GM18511 (cell line): ENCODE data around the gene DCANP1.

ENCODE experiments used
- ATAC-seq: cut with Tn5 transposase; IDR thresholded peaks from one replicate; pipeline ENCODE4 v1.9.1; 2021; ENCODE audit warnings: mild to moderate bottlenecking, moderate library complexity; ENCODE audit not compliant: unreplicated experiment

DCANP1 gene

DNA sequence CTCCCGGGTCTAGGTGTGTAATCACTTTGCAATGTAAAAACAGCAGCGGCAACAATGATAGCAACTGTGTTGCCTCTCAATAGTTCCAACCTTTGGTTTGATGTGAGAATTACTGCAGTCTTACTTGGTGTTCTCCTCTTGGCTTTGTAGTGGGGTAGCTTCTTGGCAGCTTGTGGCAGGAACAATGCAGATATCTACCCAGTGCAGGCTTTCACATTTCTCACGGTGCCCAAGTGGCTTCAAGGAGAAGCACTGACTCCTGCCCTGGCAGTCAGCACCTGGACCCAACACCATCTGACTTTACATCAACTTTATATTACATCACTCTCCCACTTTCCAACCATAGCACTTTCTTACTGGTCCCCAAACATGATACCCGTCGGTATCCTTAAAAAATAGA, 33.4 kb upstream of the DCANP1 start:
- no peak for ATAC-seq

DNA sequence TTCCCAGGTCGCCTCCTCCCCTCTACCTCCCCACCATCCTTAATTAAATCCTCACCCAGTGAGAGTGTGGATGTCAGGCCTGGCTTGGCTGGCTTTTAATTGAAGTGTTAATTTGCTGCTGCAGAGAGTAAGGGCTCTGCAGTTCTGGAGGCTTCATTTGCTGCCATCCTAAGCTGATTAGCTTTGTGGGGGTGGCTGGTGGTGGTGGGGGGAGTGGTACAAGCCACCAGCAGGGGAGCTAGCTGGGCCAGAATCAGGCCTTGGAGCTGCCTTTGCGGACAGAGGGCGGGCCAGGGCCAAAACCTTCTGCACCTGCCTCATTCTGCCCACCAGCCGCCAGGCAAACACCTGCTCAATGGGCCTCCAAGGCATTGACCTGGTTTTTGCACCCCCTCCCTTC, 31.8 kb upstream of the DCANP1 start:
- ATAC-seq: no peak

DNA sequence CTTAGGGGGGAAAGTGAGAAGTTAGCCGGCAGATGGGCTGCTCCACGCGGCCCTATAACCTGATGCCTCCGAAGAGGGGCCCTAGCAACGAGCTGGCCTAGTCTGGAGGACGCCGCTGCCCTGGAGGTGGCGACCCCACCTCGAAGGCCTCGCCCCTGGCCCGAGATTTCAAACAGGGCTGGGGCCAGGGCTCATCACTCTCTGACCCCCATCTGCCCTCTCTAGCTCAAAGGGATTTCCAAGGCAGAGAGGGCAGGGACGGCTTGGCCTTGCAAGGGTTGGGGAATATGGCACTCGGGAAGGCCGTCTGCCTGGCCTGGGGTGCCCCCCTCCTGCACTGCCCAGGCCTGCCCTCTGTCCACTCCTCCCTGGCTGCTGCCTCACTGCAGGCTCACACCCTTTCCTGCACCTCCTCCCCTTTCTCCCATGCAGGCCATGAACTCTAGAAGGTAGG, 30.5 kb upstream of the DCANP1 start:
- no peak for ATAC-seq

DNA sequence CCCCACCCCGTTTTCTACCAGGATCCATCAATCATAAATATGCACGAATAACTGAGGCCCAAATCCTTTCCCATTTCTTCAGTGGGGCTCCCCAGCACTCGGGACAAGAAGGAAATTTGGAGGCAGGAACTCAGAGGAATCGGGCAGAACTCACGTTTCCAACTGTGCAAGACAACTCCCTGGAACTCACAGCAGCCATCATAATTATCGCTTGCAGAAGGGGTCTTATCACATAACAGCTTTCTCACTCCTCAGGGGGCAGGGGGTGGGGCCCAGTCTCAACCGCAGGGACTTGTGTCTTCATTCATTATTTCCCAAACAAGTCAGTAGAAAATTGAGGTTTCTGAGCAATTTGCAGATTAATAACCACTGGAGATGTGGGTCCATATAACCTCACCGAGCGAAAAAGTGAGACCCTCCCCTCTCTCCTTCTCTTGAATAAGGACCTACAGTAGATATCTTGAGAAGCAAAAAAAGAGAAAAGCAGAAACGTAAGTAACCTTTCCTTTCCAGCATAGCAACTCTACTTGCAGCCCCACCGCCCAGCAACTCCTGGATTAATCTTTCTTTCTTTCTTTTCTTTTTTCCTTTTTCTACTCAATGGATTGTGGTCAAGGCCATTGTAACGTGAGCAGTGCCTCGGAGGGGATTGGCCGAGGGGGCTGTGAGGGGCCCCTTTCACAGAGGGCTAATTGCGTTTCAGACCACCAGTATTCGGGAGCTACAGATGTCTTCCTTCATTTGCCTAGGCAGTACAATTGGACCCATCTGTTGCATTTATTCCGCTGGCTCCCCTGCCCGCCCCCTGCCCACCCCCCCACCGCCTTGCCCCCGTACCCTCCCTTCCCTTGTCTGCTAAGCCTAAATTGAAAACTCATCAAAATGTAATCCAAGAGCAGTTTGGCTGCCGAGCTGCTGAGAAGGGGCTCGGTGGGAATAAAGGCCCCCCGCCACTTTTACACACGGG, 29.8 kb upstream of the DCANP1 start:
- ATAC-seq: no peak

DNA sequence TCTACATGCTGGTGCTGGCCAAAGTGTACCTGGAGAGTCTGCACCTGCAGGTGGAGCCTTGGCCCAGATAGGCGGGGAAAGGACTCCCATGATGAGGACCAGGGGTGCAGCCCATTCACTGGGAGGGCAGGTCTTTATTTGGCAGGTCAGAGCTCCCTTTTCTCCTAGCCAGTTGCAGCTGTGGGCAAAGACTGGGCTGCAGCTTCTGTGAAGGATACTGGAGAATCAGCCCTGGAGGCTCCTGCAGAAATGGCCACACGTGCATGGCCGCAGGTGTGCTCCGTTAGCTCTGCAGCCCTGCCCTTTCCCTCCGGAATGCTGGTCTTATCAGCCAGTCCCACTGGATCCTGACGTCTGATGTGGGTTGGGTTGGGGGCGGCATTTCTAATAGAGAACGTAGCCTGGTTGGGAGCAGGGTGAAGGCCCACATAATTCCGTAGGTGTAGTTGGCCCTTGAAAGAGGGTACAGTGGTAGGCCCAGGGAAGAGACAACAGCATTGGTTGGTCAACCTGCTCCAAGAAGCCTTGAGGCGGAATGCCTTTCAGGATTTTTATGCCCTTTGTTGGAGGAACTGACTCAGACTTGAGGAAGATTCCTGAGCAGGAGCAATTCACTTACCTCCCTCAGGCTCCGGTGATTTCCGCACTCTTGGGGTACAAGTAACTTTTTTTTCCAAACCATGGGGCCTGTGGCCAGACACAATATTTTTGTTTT, 27.0 kb upstream of the DCANP1 start:
- no peak for ATAC-seq

DNA sequence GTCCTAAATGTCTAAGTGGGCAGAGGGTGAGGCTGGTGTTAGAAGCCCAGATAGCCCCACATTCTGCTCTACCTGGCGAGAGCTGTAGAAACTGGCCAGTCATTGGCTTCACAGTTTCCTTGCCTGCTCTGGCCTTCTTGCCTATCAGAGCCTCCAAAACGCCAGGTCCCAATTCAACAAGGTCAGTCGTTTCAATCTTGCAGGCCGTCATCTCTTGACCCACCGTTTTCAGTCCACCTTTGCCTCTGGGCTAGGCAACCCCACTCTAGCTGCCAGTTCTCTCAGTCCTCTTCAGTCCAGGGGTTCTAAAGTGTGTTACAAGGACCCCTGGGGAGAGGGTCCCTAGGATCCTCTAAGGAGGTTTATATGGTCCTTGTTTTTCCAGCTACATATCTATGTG, 25.0 kb upstream of the DCANP1 start:
- no peak for ATAC-seq

DNA sequence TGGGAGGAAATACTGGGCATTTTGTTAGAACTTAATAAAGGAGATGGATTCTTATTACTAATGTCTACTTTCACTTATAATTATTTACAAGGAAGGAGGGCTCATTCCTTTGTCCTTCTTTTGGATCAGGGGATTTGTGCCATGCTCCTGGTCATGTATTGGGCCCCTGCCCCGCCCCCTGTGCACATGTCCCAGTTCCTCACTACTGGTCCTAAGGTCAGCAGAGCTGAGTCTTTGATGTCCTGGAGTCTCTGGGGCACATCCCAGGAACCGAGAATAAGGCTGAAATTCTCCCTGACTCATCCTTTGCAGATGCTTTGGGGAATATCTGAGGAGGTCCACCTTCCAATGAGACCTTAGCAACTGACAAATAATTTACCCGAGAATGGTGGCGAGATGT, 24.6 kb upstream of the DCANP1 start:
- ATAC-seq: no peak

DNA sequence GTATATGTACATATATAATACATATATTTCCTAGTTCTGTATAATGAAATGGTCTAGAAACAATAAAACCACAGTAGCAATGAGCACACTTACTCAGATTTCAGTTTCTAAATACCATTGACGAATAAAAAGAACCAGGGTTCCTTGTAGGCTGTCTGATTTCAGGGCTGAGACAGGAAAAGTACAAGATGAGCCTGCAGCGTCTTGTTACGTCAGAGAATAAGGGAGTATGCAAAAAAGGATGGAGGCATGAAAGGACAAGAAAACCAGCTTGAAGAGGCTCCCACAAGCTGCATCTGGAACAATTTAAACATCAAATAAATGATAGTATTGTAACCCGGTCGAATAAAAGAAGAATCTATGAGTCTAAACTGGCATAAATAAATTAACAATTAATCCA, 22.8 kb upstream of the DCANP1 start:
- ATAC-seq: no peak

DNA sequence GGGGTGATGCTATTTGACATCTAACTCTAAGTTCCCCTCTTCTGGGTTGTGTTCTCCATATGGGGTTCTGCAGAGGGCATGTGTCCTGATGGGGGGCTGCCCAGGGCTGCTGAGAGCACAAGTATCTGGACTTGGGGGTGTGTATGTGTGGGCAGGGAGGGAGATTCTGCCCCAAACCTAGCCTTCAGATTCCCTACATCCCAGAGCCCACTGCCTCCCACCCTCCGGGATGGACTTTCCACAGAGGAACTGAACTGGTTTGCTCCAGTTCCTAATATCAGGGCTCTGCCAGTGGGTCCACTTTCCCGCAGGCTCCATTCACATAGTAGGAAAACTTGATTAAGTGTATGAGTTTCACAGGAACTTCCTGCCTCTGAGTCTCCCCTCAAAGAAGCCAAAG, 21.4 kb upstream of the DCANP1 start:
- ATAC-seq: no peak

DNA sequence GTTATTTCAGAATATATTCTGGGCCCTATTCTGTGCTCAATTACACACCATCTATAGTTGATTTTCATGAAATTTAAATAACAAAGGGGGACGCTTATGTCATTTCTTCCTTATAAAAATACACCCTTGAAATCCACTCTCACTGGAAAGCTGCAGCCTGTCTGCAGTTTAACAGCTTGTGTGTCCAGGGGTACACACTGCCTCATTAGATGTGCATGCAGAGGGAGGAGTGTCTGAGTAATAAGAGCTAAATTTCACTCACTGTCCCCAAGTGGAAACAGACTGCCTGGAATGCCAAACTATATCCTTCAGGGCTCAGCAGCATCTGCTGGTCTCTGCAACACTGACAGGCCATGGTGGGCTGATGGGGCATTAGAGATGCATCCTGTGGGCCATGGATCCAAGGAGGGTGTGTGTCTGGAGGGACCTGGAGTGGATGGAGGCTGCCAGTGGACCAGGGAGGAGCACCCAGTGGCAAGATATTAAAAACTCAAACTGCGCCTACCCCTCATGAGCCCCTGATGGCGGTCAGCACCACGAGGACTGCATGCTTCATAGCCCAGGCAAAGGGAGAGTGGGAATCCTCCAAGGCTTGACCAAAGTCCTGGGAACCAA, 20.8 kb upstream of the DCANP1 start:
- ATAC-seq: no peak

DNA sequence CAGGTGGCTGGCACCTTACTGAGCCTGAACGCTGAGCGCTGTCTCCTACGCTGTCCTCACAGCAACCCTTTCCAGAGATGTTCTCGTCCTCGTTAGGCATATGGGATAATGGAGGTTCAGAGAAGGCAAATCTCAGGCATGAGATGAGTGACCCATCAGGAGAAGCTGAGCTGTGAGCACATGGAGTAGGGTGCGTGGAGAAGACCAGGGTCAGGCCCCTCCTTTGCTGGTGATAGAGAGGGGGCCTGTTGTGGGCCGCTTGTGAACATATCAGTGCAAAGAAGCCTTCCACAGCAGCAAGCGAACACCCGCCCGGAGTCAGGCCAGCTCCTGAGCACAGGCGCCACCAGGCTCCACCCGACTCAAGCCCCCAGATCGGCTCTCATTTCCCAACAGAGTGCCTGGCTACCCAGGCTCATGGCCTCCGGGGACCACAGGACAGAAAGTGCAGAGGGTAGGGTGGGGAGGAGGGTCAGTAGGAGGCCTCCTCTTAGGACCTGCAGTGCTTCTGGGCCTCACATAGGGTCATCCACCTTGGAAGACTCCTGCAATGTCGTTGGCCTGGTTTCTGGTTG, 20.0 kb upstream of the DCANP1 start:
- no peak for ATAC-seq

DNA sequence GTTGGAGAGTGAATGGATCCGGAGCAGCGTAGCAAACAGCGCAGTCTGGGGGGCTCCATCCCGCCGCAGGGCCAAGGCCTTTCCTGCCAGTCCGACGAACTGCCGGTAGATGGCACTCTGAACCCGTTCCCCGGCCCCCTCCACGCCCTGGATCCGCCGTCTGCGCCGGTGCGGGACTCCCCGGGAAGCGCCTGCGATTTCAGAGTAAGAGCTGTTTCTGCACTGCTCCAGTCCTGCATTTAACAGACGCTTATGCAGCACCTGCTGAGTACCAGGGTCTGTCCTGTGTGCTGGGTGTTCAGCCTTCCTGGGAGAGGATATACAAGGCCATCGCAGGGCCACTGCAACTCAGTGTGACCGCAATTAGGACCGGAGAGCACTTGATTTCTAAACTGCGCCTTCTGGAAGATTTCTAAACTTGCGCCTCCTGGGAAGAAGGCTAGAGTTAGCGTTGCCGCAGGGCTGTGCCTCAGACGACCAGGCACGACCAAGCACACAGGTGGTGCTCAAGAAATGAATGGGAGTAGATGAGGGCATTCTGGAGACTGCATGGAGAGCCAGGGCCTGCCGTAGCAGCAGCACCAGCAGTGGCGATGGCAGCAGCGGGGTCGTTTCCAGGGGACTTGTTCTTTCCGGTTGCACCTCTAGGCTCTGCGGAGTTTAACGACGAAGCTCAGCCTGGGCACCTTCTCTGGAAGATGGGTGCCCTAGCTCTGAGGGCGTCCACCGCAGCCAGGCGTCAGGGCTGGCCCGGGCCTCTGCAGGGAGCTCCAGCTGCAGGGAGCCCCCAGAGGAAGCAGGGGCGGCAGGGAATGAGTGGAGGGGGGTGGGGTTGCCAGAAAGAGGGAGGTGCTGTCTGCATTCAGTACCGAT, 19.3 kb upstream of the DCANP1 start:
- peak; percentile 73 for ATAC-seq

DNA sequence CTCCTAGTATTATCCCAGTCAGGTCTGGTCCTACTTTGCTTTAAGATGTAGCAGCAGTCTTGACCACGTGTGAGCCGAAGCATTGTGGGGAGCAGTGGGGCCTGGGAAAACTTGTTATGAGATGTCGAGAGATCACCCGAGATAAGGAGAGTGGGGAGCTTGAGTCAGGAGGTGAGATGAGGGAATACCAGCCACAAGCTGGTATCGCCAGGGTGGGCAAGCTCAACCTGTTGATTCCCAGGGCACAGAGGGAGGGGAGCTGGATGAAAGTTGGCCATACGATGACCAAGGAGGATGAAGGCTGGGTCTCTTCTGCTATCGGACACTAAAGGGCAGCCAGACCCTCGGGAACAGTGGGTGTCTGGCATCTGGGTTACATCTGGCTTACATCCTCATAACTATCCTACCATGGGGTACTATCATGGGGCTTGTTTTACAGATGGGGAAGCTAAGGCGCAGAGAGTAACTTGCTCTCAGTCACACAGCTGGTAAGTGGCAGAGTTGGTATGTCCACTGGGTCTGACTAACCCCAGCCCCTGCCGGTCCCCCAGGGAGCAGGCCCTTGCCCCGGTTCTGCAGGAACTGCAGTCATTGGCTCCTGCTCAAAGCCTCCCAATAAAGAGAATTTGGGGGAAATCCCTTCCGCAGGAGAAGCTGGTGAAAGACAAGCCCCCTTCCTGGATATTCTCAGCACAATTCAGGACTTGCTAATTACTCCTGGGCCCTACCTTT, 18.4 kb upstream of the DCANP1 start:
- ATAC-seq: no peak

DNA sequence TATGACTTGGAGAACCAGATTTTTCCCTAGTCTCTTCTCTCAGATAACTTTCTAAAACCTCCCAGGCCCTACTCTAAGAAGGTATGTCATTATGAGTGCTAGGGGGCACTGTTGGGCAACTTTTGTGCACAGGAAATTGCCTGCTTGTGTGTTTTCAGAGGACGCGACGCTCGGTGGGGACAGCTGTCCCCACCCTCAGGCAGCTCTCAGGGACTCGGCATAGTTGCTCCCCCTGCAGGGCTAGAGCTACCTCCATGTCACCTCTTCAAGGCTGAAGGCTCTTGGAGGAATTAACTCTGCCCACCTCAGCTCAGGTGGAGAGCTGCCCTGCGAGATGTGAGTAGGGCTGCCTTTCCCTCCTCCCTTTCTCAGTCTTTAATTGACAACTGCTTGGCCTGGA, 15.2 kb upstream of the DCANP1 start:
- ATAC-seq: no peak

DNA sequence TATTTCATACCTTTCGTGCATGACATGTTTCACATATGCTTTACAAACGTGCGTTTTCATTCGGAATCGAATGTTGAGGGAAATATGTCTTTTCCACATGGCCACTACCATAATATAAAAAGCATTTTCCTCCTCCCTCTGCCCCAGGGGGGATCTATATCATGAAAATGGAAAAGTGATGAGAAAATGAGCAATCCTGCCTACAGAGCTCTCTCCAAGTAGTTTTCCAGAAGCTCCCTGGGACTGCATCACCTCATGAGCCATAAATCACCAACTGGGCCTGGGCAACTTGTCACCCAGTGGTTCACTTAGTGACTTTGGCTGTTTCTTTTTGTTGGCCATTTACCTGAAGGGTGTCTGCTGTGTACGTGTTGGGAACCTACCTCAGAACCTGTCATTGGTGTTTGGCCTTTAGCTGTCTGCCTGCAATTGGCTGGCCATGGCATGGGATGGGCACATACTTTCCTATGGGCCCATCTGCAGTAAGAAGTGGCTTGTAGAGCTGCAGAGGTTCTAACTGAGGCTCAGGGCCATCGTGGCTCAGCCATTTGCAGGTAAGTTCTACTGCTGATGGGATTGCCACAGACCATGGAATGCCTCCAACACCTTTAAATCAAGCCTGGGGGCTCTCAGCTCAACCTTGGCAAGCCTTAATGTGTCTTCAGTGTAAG, 14.5 kb upstream of the DCANP1 start:
- no peak for ATAC-seq

DNA sequence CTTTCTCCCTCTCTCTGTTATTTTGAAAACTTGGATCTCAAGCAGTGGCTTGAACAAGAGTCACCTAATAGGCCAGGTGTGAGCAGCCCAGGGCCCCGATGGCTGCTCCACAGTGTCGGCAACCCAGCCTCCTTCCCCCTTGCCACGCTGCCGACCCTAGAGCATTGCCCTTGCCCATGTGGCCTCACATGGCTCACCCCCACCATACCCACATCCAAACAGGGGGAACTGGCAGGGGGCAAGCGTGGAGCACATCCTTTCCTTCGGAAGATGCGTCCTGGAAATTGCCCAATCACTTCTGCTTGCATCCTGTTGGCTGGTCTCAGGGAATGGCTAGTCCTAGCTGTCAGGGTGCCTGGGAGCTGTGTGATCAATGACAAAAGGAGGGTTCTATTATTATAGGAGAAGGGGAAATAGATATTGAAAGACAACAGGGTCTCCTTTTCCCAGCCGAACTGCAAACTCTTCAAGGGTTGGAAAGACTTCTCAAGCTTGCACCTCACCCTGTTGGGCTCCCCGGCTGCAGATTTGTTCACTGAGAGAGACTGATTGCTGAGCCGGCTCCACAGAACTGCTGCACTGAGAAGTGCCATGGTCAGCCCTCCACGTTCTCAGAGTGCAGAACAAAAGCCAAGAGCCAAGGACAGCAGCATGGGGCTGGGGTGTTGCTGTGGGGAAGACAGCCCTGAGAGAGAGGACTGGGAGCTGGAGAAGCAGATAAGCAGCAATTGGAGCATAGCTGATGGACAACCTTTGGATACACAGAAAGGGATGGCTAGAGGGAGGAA, 13.3 kb upstream of the DCANP1 start:
- ATAC-seq: no peak

DNA sequence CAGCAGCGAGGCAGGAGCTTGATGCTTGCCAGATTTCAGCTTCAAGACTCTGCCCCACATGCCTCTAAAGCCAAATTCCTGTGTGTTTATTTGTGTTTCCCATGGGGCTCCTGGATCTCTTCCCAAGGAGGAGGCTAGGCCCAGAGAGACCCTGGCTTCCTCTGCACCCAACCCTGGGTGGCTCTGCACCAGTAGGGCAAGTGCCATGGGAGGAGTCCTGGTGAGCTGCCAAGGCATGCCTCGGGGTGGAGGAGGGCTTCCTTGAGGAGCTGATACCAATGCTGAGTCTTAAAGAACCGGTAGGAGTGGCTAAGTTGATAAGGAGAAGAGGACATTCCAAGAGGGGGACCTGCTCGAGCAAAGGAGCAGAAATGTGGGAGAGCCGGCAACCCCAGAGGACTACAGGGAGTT, 11.8 kb upstream of the DCANP1 start:
- no peak for ATAC-seq

DNA sequence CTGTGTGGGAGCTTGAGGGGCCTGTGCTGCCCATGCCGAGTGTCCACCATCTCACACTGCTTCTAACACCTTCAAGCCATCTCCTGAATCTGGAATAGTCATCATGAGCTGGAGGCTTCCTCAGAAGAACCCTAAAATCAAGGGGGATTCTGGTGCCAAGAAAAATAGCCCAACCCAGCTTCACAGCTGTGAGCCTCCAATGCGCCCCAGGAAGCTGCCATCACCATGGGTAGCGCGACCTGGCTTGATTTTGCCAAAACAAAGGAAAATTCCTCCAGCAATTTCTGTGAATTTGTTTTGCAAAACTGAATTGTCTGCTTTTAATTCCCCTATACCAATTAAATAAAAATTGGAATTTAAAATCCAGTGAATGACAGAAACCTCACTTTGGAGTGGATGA, 11.2 kb upstream of the DCANP1 start:
- ATAC-seq: no peak
